ENCODE measurements around the gene ZKSCAN4. TPM values are rescaled to one million over a fixed set of nuclear protein-coding genes. Genes with fewer than 3 reads are reported as not detected.

Gene ZKSCAN4
- total and polyA plus RNA-seq, 7 donors = 0.83 to 2.2 (median 1.7) TPM

GRCh38 chr6:28206527-28206926, 45.5 kb downstream of the ZKSCAN4 start:
- Histone ChIP-seq H3K36me3 (ENCODE audit: insufficient read depth in 1 of 2, low read depth in 1 of 2) (no peaks in the 10 kb centered on the region), H3K9me3 (no peaks in the 10 kb centered on the region), H3K27ac (no peak overlapping the region), H3K27me3 (ENCODE audit: insufficient read depth in 3 of 3, low read length in 2 of 3) (peaks cover 11 to 83% (median 23%) of the 10 kb centered on the region in 3 donors), H3K4me3 (no peak overlapping the region), H3K4me1 (no peaks in the 10 kb centered on the region)
- no peak for ATAC-seq
- 40 to 52% (median 46%) methylated on average over 3 of the region's 3 CpGs for WGBS, 3 donors
- no peak for TF ChIP-seq CTCF (IDR thresholded peaks at IDR 0.05)
- no peak for DNase-seq
- intact Hi-C loops (cut with DNase I) = no loop called here

- DNase-seq = no peak
- TF ChIP-seq CTCF (IDR thresholded peaks at IDR 0.05) = no peak
- intact Hi-C loops (cut with DNase I) = no loop called here
- H3K4me1 ChIP-seq = no peaks in the 10 kb centered on the region
- WGBS, 3 donors = 47 to 79% (median 73%) methylated on average over 1 of the region's 1 CpG
- H3K36me3 ChIP-seq (ENCODE audit: insufficient read depth in 1 of 2, low read depth in 1 of 2) = no peaks in the 10 kb centered on the region
- H3K4me3 ChIP-seq = no peak overlapping the region
- no peak for ATAC-seq
- no peak overlapping the region for H3K27ac ChIP-seq
- H3K9me3 ChIP-seq = no peaks in the 10 kb centered on the region
- peaks cover 11 to 77% (median 21%) of the 10 kb centered on the region in 3 donors for H3K27me3 ChIP-seq (ENCODE audit: insufficient read depth in 3 of 3, low read length in 2 of 3)
Observed at GRCh38 chr6:28205879-28206278, 46.2 kb downstream of the ZKSCAN4 start.

DNA sequence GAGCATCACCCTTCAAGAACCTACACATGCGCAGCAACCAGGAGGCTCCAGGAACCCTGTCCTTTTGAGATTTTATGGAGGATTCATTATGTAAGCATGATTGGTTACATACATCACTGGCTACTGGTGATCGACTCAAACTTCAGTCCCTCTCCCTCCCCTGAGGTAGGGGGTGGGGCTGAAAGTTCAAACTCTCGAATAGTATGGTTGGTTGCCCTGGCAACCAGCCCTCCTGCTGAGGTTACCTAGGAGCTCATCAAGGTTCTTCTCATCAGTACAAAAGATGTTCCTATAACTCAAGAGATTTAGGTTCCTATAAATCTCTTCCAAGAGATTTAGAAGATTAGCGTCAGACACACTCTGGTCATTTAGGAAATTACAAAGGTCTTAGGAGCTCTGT, 48.9 kb downstream of the ZKSCAN4 start:
- WGBS, 3 donors = 28 to 35% (median 34%) methylated on average over 4 of the region's 4 CpGs

GRCh38 chr6:28200020-28200419, 52.0 kb downstream of the ZKSCAN4 start:
- WGBS, 3 donors = 52 to 65% (median 58%) methylated on average over 1 of the region's 1 CpG
- ATAC-seq = no peak
- no peak for TF ChIP-seq CTCF (IDR thresholded peaks at IDR 0.05)
- no peaks in the 10 kb centered on the region for H3K36me3 ChIP-seq (ENCODE audit: insufficient read depth in 1 of 2, low read depth in 1 of 2)
- intact Hi-C loops (cut with DNase I) = no loop called here
- peaks cover 5% of the 10 kb centered on the region for H3K9me3 ChIP-seq
- no peaks in the 10 kb centered on the region for H3K4me1 ChIP-seq
- H3K27me3 ChIP-seq (ENCODE audit: insufficient read depth in 3 of 3, low read length in 2 of 3) = peaks cover 2 to 52% (median 8%) of the 10 kb centered on the region in 3 donors
- no peak overlapping the region for H3K4me3 ChIP-seq
- no peak for DNase-seq
- H3K27ac ChIP-seq = no peak overlapping the region

More for the DNA sequence above, 48.9 kb downstream of the ZKSCAN4 start:
- intact Hi-C loops (cut with DNase I) = no loop called here
- peaks cover 14 to 74% (median 15%) of the 10 kb centered on the region in 3 donors for H3K27me3 ChIP-seq (ENCODE audit: insufficient read depth in 3 of 3, low read length in 2 of 3)
- DNase-seq = no peak
- H3K4me3 ChIP-seq = no peak overlapping the region
- H3K4me1 ChIP-seq = no peaks in the 10 kb centered on the region
- H3K36me3 ChIP-seq (ENCODE audit: insufficient read depth in 1 of 2, low read depth in 1 of 2) = no peaks in the 10 kb centered on the region
- TF ChIP-seq CTCF (IDR thresholded peaks at IDR 0.05) = no peak
- no peak for ATAC-seq
- no peak overlapping the region for H3K27ac ChIP-seq
- peaks cover 5% of the 10 kb centered on the region for H3K9me3 ChIP-seq

Other genes starting within 250 kb of the ZKSCAN4 start
- under 1 TPM in 3 of 4 donors, not detected in 1; 0.14 to 0.48 (median 0.30) TPM for gene ZNF165, start 171.7 kb downstream of the ZKSCAN4 start, total RNA-seq
- under 1 TPM; 0.31 to 0.35 (median 0.31) TPM for gene ZNF165, start 171.7 kb downstream of the ZKSCAN4 start, polyA plus RNA-seq
- 1 to 10 TPM in 3 of 4 donors, under 1 TPM in 1; 0.96 to 3.1 (median 1.7) TPM for gene ZSCAN16, start 127.7 kb downstream of the ZKSCAN4 start, total RNA-seq
- gene ZSCAN16, start 127.7 kb downstream of the ZKSCAN4 start, polyA plus RNA-seq = 1 to 10 TPM; 1.7 to 7.1 (median 3.1) TPM
- gene ZKSCAN8, start 110.4 kb downstream of the ZKSCAN4 start, total RNA-seq = 10 to 100 TPM in 2 of 4 donors, 1 to 10 TPM in 2; 7.7 to 12.5 (median 9.2) TPM
- 1 to 10 TPM; 1.6 to 8.2 (median 3.1) TPM for gene ZKSCAN8, start 110.4 kb downstream of the ZKSCAN4 start, polyA plus RNA-seq
- gene ZSCAN9, start 27.0 kb downstream of the ZKSCAN4 start, total RNA-seq = 1 to 10 TPM; 5.2 to 6.9 (median 6.3) TPM
- gene ZSCAN9, start 27.0 kb downstream of the ZKSCAN4 start, polyA plus RNA-seq = 10 to 100 TPM in 1 of 3 donors, 1 to 10 TPM in 2; 3.9 to 10.4 (median 7.4) TPM
- gene NKAPL, start 7.0 kb upstream of the ZKSCAN4 start, total RNA-seq = 1 to 10 TPM; 5.0 to 9.4 (median 6.0) TPM
- gene NKAPL, start 7.0 kb upstream of the ZKSCAN4 start, polyA plus RNA-seq = 10 to 100 TPM in 2 of 3 donors, 1 to 10 TPM in 1; 8.1 to 27.3 (median 17.1) TPM
- 10 to 100 TPM in 2 of 4 donors, 1 to 10 TPM in 2; 6.9 to 12.9 (median 10.1) TPM for gene ZSCAN26, start 14.9 kb upstream of the ZKSCAN4 start, total RNA-seq
- gene ZSCAN26, start 14.9 kb upstream of the ZKSCAN4 start, polyA plus RNA-seq = 1 to 10 TPM; 4.2 to 8.0 (median 6.4) TPM
- gene PGBD1, start 29.3 kb upstream of the ZKSCAN4 start, total RNA-seq = 1 to 10 TPM in 3 of 4 donors, under 1 TPM in 1; 0.93 to 2.6 (median 1.3) TPM
- gene PGBD1, start 29.3 kb upstream of the ZKSCAN4 start, polyA plus RNA-seq = 1 to 10 TPM in 1 of 3 donors, under 1 TPM in 2; 0.62 to 1.3 (median 0.79) TPM
- gene ZSCAN31, start 83.9 kb upstream of the ZKSCAN4 start, total RNA-seq = 10 to 100 TPM in 1 of 4 donors, 1 to 10 TPM in 3; 4.8 to 10.8 (median 7.7) TPM
- gene ZSCAN31, start 83.9 kb upstream of the ZKSCAN4 start, polyA plus RNA-seq = 1 to 10 TPM; 1.8 to 3.7 (median 2.3) TPM
- 1 to 10 TPM; 1.5 to 4.6 (median 2.9) TPM for gene ZKSCAN3, start 97.7 kb upstream of the ZKSCAN4 start, total RNA-seq
- gene ZKSCAN3, start 97.7 kb upstream of the ZKSCAN4 start, polyA plus RNA-seq = 1 to 10 TPM; 1.3 to 2.9 (median 1.5) TPM
- 1 to 10 TPM in 3 of 4 donors, under 1 TPM in 1; 0.98 to 2.2 (median 1.4) TPM for gene ZSCAN12, start 147.5 kb upstream of the ZKSCAN4 start, total RNA-seq
- gene ZSCAN12, start 147.5 kb upstream of the ZKSCAN4 start, polyA plus RNA-seq = 1 to 10 TPM in 1 of 3 donors, under 1 TPM in 2; 0.48 to 1.2 (median 0.49) TPM
- under 1 TPM in 3 of 4 donors, not detected in 1; 0.37 to 0.75 (median 0.44) TPM for gene ZSCAN23, start 191.2 kb upstream of the ZKSCAN4 start, total RNA-seq
- under 1 TPM; 0.08 to 0.14 (median 0.13) TPM for gene ZSCAN23, start 191.2 kb upstream of the ZKSCAN4 start, polyA plus RNA-seq

Data from psoas muscle (tissue), 8 donors.